OCI-LY1 (cell line): ENCODE measurements around the gene TMC6.

Experiments
- H2AFZ ChIP-seq: fragments of 200-600 bp; sonication (generic), shearing (Covaris generic); 2 replicates; pipeline ENCODE4 v1.6.0; 2014; ENCODE audit warnings: antibody characterized with exemption, mild to moderate bottlenecking, low read length
- H3F3A ChIP-seq: fragments of 200-600 bp; sonication (generic), shearing (Covaris generic); 2 replicates; pipeline ENCODE4 v1.6.0; 2014; ENCODE audit warnings: mild to moderate bottlenecking, antibody characterized with exemption, low read length, moderate library complexity; ENCODE audit not compliant: insufficient read depth
- H3K27ac ChIP-seq: fragments of 200-600 bp; sonication (generic); 2 replicates; pipeline ENCODE4 v1.5.1; 2014; ENCODE audit warnings: low read length, mixed run types, mild to moderate bottlenecking, low read depth; ENCODE audit not compliant: poor library complexity, severe bottlenecking
- H3K27me3 ChIP-seq: fragments of 200-600 bp; sonication (generic); 2 replicates; pipeline ENCODE4 v1.6.0; 2014; ENCODE audit warnings: antibody characterized with exemption, mild to moderate bottlenecking, low read length, moderate library complexity; ENCODE audit not compliant: insufficient read depth
- H3K36me3 ChIP-seq: fragments of 200-600 bp; sonication (generic); 2 replicates; pipeline ENCODE4 v1.6.1; 2014; ENCODE audit warnings: mild to moderate bottlenecking, antibody characterized with exemption, low read length, moderate library complexity, mixed read lengths; ENCODE audit not compliant: insufficient read depth
- H3K4me1 ChIP-seq: fragments of 200-600 bp; sonication (generic); 2 replicates; pipeline ENCODE4 v1.5.1; 2014; ENCODE audit warnings: mild to moderate bottlenecking, low read length, moderate library complexity; ENCODE audit not compliant: insufficient read depth, severe bottlenecking
- H3K4me2 ChIP-seq: fragments of 200-600 bp; sonication (generic), shearing (Covaris generic); 2 replicates; pipeline ENCODE4 v1.6.1; 2014; ENCODE audit warnings: low read length
- H3K4me3 ChIP-seq: fragments of 200-600 bp; sonication (generic); 2 replicates; pipeline ENCODE4 v1.5.1; 2014; ENCODE audit warnings: low read length, low read depth, mild to moderate bottlenecking, mixed read lengths; ENCODE audit not compliant: poor library complexity, severe bottlenecking
- H3K79me2 ChIP-seq: fragments of 200-600 bp; shearing (Covaris generic); 2 replicates; pipeline ENCODE4 v1.6.1; 2016; ENCODE audit warnings: mixed run types, low read length, mixed read lengths; ENCODE audit not compliant: insufficient read depth
- H3K9ac ChIP-seq: fragments of 200-600 bp; sonication (generic), shearing (Covaris generic); 2 replicates; pipeline ENCODE4 v1.6.1; 2014; ENCODE audit warnings: mild to moderate bottlenecking, low read length, mixed read lengths
- H3K9me2 ChIP-seq: fragments of 200-600 bp; sonication (generic), shearing (Covaris generic); 2 replicates; pipeline ENCODE4 v1.6.1; 2014; ENCODE audit warnings: low read depth, mild to moderate bottlenecking, low read length, mixed read lengths
- H3K9me3 ChIP-seq: fragments of 200-600 bp; shearing (Covaris generic); 2 replicates; pipeline ENCODE4 v1.6.1; 2014; ENCODE audit warnings: low read length, mixed read lengths
- H4K20me1 ChIP-seq: fragments of 200-600 bp; sonication (generic), shearing (Covaris generic); 2 replicates; pipeline ENCODE4 v1.6.0; 2016; ENCODE audit warnings: mild to moderate bottlenecking, low read length; ENCODE audit not compliant: insufficient read depth
- EZH2 ChIP-seq: fragments of 200-600 bp; sonication (generic), shearing (Covaris generic); IDR thresholded peaks from 2 replicates; pipeline ENCODE4 v1.8.0; 2017; ENCODE audit warnings: borderline replicate concordance, mixed run types, mild to moderate bottlenecking, antibody characterized with exemption, low read length, moderate library complexity, mixed read lengths
- TF ChIP-seq, protein P1 (sequence below): fragments of 200-600 bp; sonication (generic), shearing (Covaris generic); IDR thresholded peaks from 2 replicates; pipeline ENCODE4 v1.5.1; 2017; ENCODE audit warnings: mild to moderate bottlenecking, antibody characterized with exemption, low read length, moderate library complexity, mixed read lengths

TMC6 gene

DNA sequence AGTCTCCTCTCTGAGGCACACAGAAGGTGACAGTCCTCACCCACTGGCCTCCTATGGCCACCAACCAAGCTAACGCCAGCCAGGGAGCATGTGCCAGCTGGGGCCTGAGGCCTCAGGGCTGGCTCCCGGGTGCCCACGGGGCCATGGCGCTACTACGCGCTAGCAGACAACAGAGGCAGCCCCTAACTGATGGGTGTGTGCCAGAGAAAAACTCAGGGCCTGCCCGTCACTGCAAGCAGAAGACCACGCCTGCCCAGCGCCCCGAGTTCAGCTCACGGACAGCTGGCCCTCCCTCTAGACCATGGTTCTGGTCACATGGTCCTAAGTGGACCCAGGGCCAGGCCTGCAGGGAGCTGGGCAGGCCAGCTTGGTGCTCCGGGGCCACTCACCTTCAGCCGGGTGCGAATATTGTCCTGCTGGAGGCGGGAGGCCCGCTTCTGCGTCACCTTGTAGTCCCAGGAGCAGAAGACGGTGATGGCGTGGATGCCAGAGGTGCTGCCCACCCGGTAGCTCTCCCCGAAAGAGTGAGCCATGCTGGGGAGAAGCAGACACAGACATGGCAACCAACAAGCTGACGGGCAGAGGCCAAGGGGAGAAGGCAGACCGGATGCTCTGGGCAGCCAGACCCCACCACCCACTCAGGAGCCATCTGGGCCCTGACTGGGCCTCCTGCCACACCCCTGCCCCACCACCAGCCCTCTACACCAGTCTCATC lies 6.2 kb downstream of the TMC6 start:
- H3F3A ChIP-seq: no peaks in the 10 kb centered on the region
- no peaks in the 10 kb centered on the region for H3K27me3 ChIP-seq
- no peak for TF ChIP-seq EZH2
- TF ChIP-seq, protein P1, sequence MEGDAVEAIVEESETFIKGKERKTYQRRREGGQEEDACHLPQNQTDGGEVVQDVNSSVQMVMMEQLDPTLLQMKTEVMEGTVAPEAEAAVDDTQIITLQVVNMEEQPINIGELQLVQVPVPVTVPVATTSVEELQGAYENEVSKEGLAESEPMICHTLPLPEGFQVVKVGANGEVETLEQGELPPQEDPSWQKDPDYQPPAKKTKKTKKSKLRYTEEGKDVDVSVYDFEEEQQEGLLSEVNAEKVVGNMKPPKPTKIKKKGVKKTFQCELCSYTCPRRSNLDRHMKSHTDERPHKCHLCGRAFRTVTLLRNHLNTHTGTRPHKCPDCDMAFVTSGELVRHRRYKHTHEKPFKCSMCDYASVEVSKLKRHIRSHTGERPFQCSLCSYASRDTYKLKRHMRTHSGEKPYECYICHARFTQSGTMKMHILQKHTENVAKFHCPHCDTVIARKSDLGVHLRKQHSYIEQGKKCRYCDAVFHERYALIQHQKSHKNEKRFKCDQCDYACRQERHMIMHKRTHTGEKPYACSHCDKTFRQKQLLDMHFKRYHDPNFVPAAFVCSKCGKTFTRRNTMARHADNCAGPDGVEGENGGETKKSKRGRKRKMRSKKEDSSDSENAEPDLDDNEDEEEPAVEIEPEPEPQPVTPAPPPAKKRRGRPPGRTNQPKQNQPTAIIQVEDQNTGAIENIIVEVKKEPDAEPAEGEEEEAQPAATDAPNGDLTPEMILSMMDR: no peak
- no peaks in the 10 kb centered on the region for H3K9me3 ChIP-seq
- H3K9me2 ChIP-seq: no peaks in the 10 kb centered on the region
- no peak overlapping the region for H3K27ac ChIP-seq
- no peak overlapping the region for H2AFZ ChIP-seq
- H3K4me3 ChIP-seq: peak overlapping the region; percentile 20
- peak overlapping the region; percentile 34; the same call in 1 of the 2 replicates for H3K4me2 ChIP-seq
- no peaks in the 10 kb centered on the region for H4K20me1 ChIP-seq
- peaks cover 57% of the 10 kb centered on the region for H3K4me1 ChIP-seq
- no peak overlapping the region; the same call in 1 of the 2 replicates for H3K9ac ChIP-seq
- H3K79me2 ChIP-seq: no peaks in the 10 kb centered on the region
- H3K36me3 ChIP-seq: peaks cover 36% of the 10 kb centered on the region

DNA sequence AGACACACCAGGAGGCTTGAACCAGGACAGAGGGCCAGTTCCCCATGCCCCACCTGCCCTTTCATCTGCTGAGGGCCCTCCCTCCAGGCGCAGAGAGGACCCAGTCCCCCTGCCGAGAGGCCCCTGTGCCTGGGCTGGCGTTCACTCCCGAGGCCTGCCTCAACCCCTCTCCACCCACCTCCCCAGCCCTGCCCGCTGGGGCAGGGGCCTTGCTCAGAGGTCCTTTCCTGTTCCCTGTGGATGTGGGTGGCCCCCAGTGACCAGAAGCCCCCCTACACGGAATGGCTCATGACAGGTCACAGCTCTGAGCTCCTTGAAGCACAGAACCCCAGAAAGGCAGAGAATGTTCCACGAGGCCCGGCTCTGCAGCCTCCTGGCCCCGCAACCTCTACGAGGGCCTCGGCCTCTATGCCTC lies 6.7 kb downstream of the TMC6 start:
- Histone ChIP-seq H3K4me1 (peaks cover 57% of the 10 kb centered on the region), H3K79me2 (no peaks in the 10 kb centered on the region), H3F3A (no peaks in the 10 kb centered on the region), H3K36me3 (peaks cover 40% of the 10 kb centered on the region), H3K27me3 (no peaks in the 10 kb centered on the region), H3K4me2 (peak overlapping the region; percentile 34), H4K20me1 (no peaks in the 10 kb centered on the region), H3K9me3 (no peaks in the 10 kb centered on the region), H3K4me3 (peak overlapping the region; percentile 20), H3K9me2 (no peaks in the 10 kb centered on the region), H2AFZ (no peak overlapping the region), H3K27ac (peak overlapping the region; percentile 50), H3K9ac (peak overlapping the region; percentile 6; the same call in 1 of the 2 replicates)
- TF ChIP-seq EZH2: no peak
- TF ChIP-seq, protein P1: no peak

GRCh38 chr17:78120971-78121800 lies 7.4 kb downstream of the TMC6 start:
- Histone ChIP-seq H3K27me3 (no peaks in the 10 kb centered on the region), H4K20me1 (no peaks in the 10 kb centered on the region), H3K9me3 (no peaks in the 10 kb centered on the region), H3K4me1 (peaks cover 51% of the 10 kb centered on the region), H3K4me2 (peak overlapping the region; percentile 34), H3K79me2 (no peaks in the 10 kb centered on the region), H3K9ac (peak overlapping the region; percentile 6; the same call in 1 of the 2 replicates), H3F3A (no peaks in the 10 kb centered on the region), H3K9me2 (no peaks in the 10 kb centered on the region), H3K4me3 (peak overlapping the region; percentile 20), H2AFZ (no peak overlapping the region), H3K36me3 (peaks cover 42% of the 10 kb centered on the region), H3K27ac (peak overlapping the region; percentile 50)
- TF ChIP-seq, protein P1: no peak
- no peak for TF ChIP-seq EZH2
